Fibroblast of upper back skin (primary cell): ENCODE measurements around the gene SHISA7.
A peak's percentile ranks its signal among the peaks of the same experiment; 100 is the strongest.

Source experiments
- DNase-seq: peaks from one replicate; pipeline ENCODE4 v3.0.0-alpha.2; 2013

SHISA7 gene

GRCh38 chr19:55443045-55443823, at the start of gene SHISA7:
SHISA7 (minus strand) TSS chr19:55443300; CDS start chr19:55442863, 437 bp downstream.
- DNase-seq: no peak

DNA sequence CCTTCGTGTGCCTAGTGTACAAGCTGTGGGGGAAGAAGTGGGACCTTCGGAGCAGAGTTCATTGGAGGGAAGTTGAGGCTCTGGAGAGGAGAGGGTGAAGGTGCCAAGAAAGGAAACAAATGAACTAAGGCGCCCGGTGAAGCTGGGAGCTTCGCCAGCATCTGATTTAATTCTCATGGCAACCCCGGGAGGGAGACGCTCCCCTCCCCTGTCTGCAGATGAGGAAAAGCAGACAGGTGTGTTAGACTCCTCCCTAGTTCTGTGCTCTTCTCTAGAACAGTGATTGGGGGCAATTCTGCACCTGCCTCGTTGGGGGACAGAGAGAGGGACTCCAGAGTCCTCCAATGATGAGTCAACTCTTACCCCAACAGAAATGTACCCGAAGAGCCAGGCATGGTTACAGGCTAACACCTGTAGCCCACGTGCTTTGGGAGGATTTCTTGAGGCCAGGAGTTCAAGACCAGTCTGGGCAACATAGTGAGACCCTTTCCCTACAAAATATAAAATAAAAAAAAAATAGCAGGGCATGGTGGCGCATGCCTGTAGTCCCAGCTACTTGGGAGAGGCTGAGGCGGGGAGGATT, 49.4 kb upstream of the SHISA7 start:
- no peak for DNase-seq

- no peak for DNase-seq
Observed at GRCh38 chr19:55491546-55492360, 48.7 kb upstream of the SHISA7 start.

- DNase-seq: no peak
Observed at GRCh38 chr19:55490478-55491432, 47.7 kb upstream of the SHISA7 start.

GRCh38 chr19:55489711-55490477, 46.8 kb upstream of the SHISA7 start:
- no peak for DNase-seq

DNA sequence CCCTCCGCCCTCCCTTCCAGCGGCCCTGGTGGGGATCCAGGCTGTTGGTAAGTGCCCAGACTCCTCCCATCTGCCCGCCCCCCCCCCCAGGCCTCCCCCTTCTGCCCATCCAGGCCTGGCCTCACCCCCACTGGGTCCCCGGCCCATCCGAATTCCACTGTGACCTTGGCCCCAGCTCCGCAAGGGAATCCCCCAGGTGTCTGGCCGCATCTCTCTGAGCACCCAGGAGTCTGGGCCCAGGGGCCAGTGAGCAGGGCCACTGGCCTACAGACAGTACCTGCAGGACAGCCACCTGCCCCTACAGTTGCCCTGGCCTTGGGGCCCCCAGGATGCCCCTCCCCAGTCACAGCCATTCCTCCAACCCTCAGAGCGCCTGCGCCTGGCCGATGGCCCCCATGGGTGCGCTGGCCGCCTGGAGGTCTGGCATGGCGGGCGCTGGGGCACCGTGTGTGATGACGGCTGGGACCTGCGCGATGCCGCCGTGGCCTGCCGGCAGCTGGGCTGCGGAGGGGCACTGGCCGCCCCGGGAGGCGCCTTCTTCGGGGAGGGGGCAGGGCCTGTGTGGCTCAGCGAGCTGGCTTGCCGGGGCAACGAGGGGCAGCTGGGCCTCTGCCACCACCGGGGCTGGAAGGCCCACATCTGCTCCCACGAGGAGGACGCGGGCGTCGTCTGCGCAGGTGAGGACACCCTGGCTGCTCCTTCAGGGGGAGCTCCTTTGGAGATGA, 46.0 kb upstream of the SHISA7 start:
- no peak for DNase-seq

DNA sequence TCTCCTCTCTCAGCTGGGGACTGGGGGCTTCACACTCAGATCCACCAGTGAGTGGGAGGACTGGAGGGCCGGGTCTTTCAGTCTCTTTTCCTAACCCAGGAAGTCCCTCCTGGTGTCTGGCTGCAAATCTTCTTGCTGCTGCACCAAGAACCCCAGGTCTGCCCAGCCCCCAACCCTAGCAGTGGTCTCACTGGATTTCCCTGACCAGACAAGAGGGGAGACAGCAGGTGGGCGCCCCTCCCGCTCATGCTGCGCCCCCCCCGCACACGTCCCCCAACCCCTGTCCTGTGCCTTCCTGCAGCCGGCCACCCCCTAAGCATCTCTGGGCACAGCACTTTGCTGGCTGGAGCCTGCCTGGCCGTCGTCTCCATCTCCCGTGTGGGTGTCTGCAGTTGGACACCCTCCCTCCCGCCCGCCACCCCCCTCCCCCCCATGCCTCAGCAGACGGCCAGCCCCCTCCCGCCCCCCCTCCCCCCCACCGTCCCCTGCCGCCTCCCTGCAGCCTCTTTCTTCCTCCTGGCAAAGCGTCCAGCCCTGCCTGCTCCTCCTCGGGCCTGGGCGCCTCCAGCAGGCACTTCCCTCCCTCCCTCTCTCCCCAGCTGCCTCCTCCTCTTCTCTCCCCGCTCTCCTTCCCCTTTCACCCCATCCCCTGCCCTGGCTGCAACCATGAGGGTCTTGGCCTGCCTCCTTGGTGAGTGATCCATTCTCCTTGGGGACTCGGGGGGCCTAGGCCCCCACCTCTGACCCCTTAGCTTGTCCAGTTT, 45.0 kb upstream of the SHISA7 start, which contains the start of gene SSC5D:
Gene SSC5D (plus strand): TSS at position 513 of the 764 bp plus-strand sequence. CDS start 154 bp downstream, at position 667.
- DNase-seq: peak; percentile 65

- DNase-seq: peak; percentile 96
Observed at GRCh38 chr19:55486971-55487923, 44.1 kb upstream of the SHISA7 start.

DNA sequence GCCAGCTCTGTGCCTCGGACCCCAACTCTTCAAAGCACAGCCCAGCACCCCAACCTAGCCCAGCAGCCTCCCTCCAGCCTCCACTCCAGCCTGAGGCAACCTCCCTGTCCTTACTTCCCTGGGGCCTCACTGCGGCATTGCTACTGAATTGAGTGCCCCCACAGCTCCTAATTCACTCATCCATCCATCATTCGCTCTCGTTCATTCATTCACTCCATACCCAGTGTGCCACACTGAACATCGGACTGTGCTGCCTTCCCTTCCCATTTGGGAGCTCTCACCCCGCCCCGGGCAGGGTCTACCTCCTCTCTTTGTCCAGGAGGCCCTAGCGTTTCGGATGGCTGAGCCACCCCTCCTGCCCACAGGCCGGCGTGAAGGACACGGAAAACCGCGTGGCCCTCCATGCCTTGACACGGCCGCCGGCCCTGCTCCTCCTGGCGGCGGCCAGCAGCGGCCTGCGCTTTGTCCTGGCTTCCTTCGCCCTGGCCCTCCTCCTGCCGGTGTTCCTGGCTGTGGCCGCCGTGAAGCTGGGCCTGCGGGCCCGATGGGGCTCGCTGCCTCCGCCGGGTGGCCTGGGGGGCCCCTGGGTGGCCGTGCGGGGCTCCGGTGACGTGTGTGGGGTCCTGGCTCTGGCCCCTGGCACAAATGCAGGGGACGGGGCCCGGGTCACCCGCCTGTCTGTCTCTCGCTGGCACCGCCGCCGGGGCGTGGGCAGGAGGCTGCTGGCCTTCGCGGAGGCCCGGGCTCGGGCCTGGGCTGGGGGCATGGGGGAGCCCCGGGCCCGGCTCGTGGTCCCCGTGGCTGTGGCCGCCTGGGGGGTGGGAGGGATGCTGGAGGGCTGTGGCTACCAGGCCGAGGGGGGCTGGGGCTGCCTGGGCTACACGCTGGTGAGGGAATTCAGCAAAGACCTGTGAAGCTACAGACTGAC, 43.2 kb upstream of the SHISA7 start:
- DNase-seq: no peak

DNA sequence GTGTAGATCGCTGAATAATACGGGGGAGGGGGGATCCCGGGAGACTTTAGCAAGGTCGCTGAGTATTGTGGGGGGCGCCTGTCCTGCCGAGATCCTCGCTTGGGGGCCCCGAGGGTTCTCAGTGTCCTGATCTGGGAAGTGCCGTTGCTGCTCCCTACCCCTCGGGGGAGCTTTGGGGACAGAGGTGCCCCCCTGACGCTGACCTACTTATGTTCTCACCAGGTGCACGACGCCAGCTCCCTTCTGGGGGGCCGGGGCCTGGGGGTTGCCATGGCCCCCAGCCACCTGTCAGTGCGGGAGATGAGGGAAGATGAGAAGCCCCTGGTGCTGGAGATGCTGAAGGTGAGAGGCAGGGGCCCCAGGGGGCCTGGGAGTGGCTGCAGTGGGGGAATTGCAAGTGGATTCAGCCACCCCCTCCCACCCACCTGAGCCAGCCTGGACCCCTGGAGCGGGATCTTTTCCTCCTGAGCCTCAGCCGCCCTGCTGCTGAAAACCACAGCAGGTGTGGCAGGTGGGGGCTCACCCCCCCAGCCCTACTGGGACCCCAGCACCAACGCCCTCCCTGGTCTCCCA, 42.4 kb upstream of the SHISA7 start:
- no peak for DNase-seq

- DNase-seq: peak; percentile 60
Observed at GRCh38 chr19:55484593-55485438, 41.7 kb upstream of the SHISA7 start, which contains the start of gene NAT14. NAT14 (plus strand) TSS chr19:55485188; CDS start chr19:55485709, 521 bp downstream.

- DNase-seq: no peak
Observed at GRCh38 chr19:55483706-55484592, 40.8 kb upstream of the SHISA7 start.

DNA sequence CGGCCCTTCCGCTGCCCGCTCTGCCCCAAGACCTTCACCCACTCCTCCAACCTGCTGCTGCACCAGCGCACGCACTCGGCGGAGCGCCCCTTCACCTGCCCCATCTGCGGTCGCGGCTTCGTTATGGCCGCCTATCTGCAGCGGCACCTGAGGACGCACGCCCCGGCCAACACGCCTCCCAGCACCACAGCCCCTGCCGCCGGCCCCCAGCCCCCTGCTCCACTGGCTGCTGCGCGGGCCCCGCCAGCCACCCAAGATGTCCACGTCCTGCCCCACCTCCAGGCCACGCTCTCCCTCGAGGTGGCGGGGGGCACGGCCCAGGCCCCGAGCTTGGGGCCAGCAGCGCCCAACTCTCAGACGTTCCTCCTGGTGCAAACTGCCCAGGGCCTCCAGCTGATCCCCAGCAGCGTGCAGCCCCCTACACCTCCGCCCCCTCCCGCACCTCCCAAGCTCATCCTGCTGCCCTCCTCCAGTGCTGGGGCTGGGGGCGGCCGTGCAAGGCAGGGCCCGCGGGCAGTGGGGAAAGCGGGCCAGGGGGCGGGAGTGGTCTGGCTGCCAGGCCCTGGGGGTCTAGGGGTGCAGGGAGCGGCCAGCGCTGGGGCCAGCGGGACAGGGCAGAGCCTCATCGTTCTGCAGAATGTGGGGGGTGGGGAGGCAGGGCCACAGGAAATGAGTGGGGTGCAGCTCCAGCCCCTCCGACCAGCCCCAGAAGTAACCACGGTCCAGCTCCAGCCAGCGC, 40.0 kb upstream of the SHISA7 start:
- no peak for DNase-seq
